HFFc6 (cell line): ENCODE results near the gene TMPRSS11A. TPM values are rescaled to one million over a fixed set of nuclear protein-coding genes. Genes with fewer than 3 reads are reported as not detected.

ENCODE experiments used
- DNase-seq: peaks from one replicate; pipeline ENCODE4 v3.0.0-alpha.2; 2018
- H3K27ac Mint-ChIP-seq: 2 replicates; pipeline ENCODE4 v1.8.0; 2020; ENCODE audit warnings: mild to moderate bottlenecking, mixed read lengths
- H3K27me3 Mint-ChIP-seq: 2 replicates; pipeline ENCODE4 v1.8.0; 2021; ENCODE audit warnings: mild to moderate bottlenecking, moderate library complexity, mixed read lengths; ENCODE audit not compliant: insufficient read depth
- H3K36me3 Mint-ChIP-seq: 2 replicates; pipeline ENCODE4 v1.8.0; 2021; ENCODE audit warnings: low read depth, mixed read lengths
- H3K4me1 Mint-ChIP-seq: 2 replicates; pipeline ENCODE4 v1.8.0; 2020; ENCODE audit warnings: low read depth, mixed read lengths
- H3K4me3 Mint-ChIP-seq: 2 replicates; pipeline ENCODE4 v1.8.0; 2020; ENCODE audit warnings: mild to moderate bottlenecking, moderate library complexity, mixed read lengths
- H3K9me3 Mint-ChIP-seq: 2 replicates; pipeline ENCODE4 v1.8.0; 2020; ENCODE audit warnings: mild to moderate bottlenecking, mixed read lengths
- CTCF ChIP-seq: fragments of 200-600 bp; sonication (generic); IDR thresholded peaks from 2 replicates; pipeline ENCODE4 v1.5.0; 2021; ENCODE audit warnings: antibody characterized with exemption, mild to moderate bottlenecking
- total RNA-seq, 6 experiments: library from RNA; stranded (reverse); fragmentation: NEBNext Ultra II Directional; extraction: Animal tissue kit (Norgen Biotek cat#: 25700); gene quantifications; 2 replicates in 1 of 6; 3 replicates in 5 of 6; pipeline ENCODE4 v1.2.3, GENCODE V29; 2021

Gene TMPRSS11A
- total RNA-seq, 6 experiments from 2014 or later, result not detected

GRCh38 chr4:67939195-67939594 lies 24.1 kb downstream of the TMPRSS11A start:
- Mint-ChIP-seq H3K36me3 (no peaks in the 10 kb centered on the region), H3K9me3 (peaks cover 6% of the 10 kb centered on the region; the same call in 1 of the 2 replicates), H3K27ac (no peak overlapping the region), H3K4me1 (no peaks in the 10 kb centered on the region), H3K27me3 (peaks cover 2% of the 10 kb centered on the region), H3K4me3 (no peak overlapping the region)
- no peak for TF ChIP-seq CTCF
- no peak for DNase-seq

DNA sequence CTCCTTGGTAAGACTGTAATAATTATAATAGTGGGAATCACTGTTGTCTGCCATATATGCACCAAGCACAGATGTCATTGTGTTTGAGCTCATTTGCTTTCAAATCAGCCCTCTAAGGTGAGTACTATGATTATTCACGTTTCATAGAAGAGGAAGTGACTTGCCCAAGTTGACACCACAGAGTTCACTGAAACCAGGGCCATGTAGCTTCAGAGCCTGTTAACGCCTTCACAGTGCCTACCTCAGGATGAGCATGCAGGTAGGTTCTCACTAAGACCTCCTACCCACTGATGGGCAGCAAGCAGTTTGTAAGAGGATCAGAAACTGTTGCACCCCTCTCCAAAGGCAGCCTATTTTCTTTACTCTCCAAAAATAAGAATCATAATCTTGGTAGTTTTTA lies 27.4 kb downstream of the TMPRSS11A start:
- no peaks in the 10 kb centered on the region for H3K4me1 Mint-ChIP-seq
- no peak for TF ChIP-seq CTCF
- no peak overlapping the region for H3K4me3 Mint-ChIP-seq
- no peaks in the 10 kb centered on the region for H3K36me3 Mint-ChIP-seq
- no peak overlapping the region for H3K27ac Mint-ChIP-seq
- peaks cover 5% of the 10 kb centered on the region for H3K27me3 Mint-ChIP-seq
- no peak for DNase-seq
- H3K9me3 Mint-ChIP-seq, result peaks cover 6% of the 10 kb centered on the region; the same call in 1 of the 2 replicates

- H3K27ac Mint-ChIP-seq, result no peak overlapping the region
- peaks cover 5% of the 10 kb centered on the region for H3K27me3 Mint-ChIP-seq
- H3K9me3 Mint-ChIP-seq, result peaks cover 6% of the 10 kb centered on the region; the same call in 1 of the 2 replicates
- no peak for DNase-seq
- no peak for TF ChIP-seq CTCF
- no peak overlapping the region for H3K4me3 Mint-ChIP-seq
- peaks cover 6% of the 10 kb centered on the region; the same call in 1 of the 2 replicates for H3K4me1 Mint-ChIP-seq
- H3K36me3 Mint-ChIP-seq, result no peaks in the 10 kb centered on the region
These were observed 28.7 kb downstream of the TMPRSS11A start for GRCh38 chr4:67934628-67935027.

DNA sequence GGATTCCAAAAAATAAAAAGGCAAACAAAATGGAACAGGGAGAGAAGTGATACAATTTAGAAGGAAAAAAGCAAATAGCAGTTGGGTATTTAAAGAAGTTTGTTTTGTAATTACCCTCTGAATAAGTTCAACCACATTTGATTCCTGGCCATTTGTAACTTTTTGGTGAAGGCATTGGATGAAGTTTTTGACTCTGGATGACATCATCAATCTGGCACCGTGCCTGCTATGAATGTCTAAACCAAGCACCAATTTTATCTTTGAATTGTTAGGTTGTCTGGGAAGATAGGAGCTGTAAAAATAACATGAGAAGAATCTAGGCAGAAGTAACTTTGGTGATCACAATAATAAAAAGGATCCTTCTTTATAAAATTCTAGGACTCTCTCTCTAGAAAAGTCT lies 29.5 kb downstream of the TMPRSS11A start:
- Mint-ChIP-seq H3K4me3 (no peak overlapping the region), H3K9me3 (peaks cover 4% of the 10 kb centered on the region; the same call in 1 of the 2 replicates), H3K27ac (no peak overlapping the region), H3K4me1 (peaks cover 11% of the 10 kb centered on the region; the same call in 1 of the 2 replicates), H3K36me3 (no peaks in the 10 kb centered on the region), H3K27me3 (peaks cover 5% of the 10 kb centered on the region)
- TF ChIP-seq CTCF, result no peak
- DNase-seq, result no peak

DNA sequence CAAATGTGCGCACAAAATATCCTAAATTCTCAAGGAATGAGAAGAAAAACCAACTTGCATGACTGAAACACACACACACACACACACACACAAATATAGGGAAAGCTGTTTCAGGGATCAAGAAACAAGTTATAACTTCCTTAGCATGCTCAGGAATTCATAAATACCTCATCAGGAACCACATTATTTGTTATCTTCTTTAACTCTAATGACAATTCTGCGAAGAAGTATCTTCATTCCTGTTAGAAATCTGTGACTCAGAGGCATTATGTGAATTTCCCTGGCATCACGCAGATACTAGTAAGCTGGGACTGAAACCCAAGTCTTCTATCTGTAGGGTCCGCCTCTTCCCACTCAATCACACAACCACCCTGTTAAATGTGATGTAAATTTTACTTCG lies 30.3 kb downstream of the TMPRSS11A start:
- Mint-ChIP-seq H3K9me3 (no peaks in the 10 kb centered on the region), H3K27me3 (peaks cover 5% of the 10 kb centered on the region), H3K4me1 (peaks cover 11% of the 10 kb centered on the region; the same call in 1 of the 2 replicates), H3K36me3 (no peaks in the 10 kb centered on the region), H3K4me3 (no peak overlapping the region), H3K27ac (no peak overlapping the region)
- no peak for DNase-seq
- TF ChIP-seq CTCF, result no peak

GRCh38 chr4:67931256-67931655 lies 32.0 kb downstream of the TMPRSS11A start:
- H3K9me3 Mint-ChIP-seq, result no peaks in the 10 kb centered on the region
- no peak overlapping the region for H3K4me3 Mint-ChIP-seq
- no peaks in the 10 kb centered on the region for H3K36me3 Mint-ChIP-seq
- TF ChIP-seq CTCF, result no peak
- DNase-seq, result no peak
- no peak overlapping the region for H3K27ac Mint-ChIP-seq
- peaks cover 5% of the 10 kb centered on the region for H3K27me3 Mint-ChIP-seq
- H3K4me1 Mint-ChIP-seq, result peaks cover 11% of the 10 kb centered on the region; the same call in 1 of the 2 replicates
